ENCODE data around the gene UMOD.

UMOD gene

GRCh38 chr16:20310421-20311395 is 41.8 kb downstream of the UMOD start:
- H3K4me3 ChIP-seq (ENCODE audit: low read depth, low read length): no peak overlapping the region
- no peaks in the 10 kb centered on the region for H3K4me1 ChIP-seq
- H3K27me3 ChIP-seq: no peaks in the 10 kb centered on the region
- DNase-seq: no peak
- H3K9me3 ChIP-seq: no peaks in the 10 kb centered on the region
- H3K36me3 ChIP-seq: no peaks in the 10 kb centered on the region
- TF ChIP-seq CTCF (IDR thresholded peaks at IDR 0.05; ENCODE audit: low read depth, low read length): no peak

- Histone ChIP-seq H3K9me3 (no peaks in the 10 kb centered on the region), H3K4me1 (no peaks in the 10 kb centered on the region), H3K4me3 (ENCODE audit: low read depth, low read length) (no peak overlapping the region), H3K27me3 (no peaks in the 10 kb centered on the region), H3K36me3 (no peaks in the 10 kb centered on the region)
- DNase-seq: no peak
- no peak for TF ChIP-seq CTCF (IDR thresholded peaks at IDR 0.05; ENCODE audit: low read depth, low read length)
These were observed 42.7 kb downstream of the UMOD start for GRCh38 chr16:20309786-20310185.

GRCh38 chr16:20308801-20309590 is 43.5 kb downstream of the UMOD start:
- Histone ChIP-seq H3K9me3 (no peaks in the 10 kb centered on the region), H3K36me3 (no peaks in the 10 kb centered on the region), H3K4me3 (ENCODE audit: low read depth, low read length) (no peak overlapping the region), H3K4me1 (no peaks in the 10 kb centered on the region), H3K27me3 (no peaks in the 10 kb centered on the region)
- TF ChIP-seq CTCF (IDR thresholded peaks at IDR 0.05; ENCODE audit: low read depth, low read length): no peak
- no peak for DNase-seq

- Histone ChIP-seq H3K4me3 (ENCODE audit: low read depth, low read length) (no peak overlapping the region), H3K27me3 (no peaks in the 10 kb centered on the region), H3K9me3 (no peaks in the 10 kb centered on the region), H3K4me1 (no peaks in the 10 kb centered on the region), H3K36me3 (no peaks in the 10 kb centered on the region)
- no peak for DNase-seq
- TF ChIP-seq CTCF (IDR thresholded peaks at IDR 0.05; ENCODE audit: low read depth, low read length): no peak
These were observed 44.2 kb downstream of the UMOD start for GRCh38 chr16:20308266-20308665.

- Histone ChIP-seq H3K9me3 (no peaks in the 10 kb centered on the region), H3K4me3 (ENCODE audit: low read depth, low read length) (no peak overlapping the region), H3K27me3 (no peaks in the 10 kb centered on the region)
These were observed 44.7 kb downstream of the UMOD start for GRCh38 chr16:20307791-20308190.

More at GRCh38 chr16:20307791-20308190, 44.7 kb downstream of the UMOD start:
- Histone ChIP-seq H3K4me1 (no peaks in the 10 kb centered on the region), H3K36me3 (no peaks in the 10 kb centered on the region)
- no peak for TF ChIP-seq CTCF (IDR thresholded peaks at IDR 0.05; ENCODE audit: low read depth, low read length)
- no peak for DNase-seq

All from BE2C (cell line).